HEK293 (cell line): Measurements from ENCODE around the gene KRT8.
A peak's percentile ranks its signal among the peaks of the same experiment; 100 is the strongest.

Experiments
- CTCF ChIA-PET: fragments of 350-600 bp; formaldehyde crosslinking; extraction: SDS; loops from one replicate; lab custom pipeline; 2021; ENCODE audit warnings: antibody characterized with exemption; lab: Yijun Ruan, JAX
- POLR2A ChIA-PET: fragments of 300-600 bp; formaldehyde crosslinking; extraction: SDS; loops from one replicate; lab custom pipeline; 2020; ENCODE audit warnings: antibody characterized with exemption, inconsistent platforms; lab: Yijun Ruan, JAX
- H3K27ac ChIP-seq: fragments of 200-500 bp; sonication (Bioruptor generic); 2 replicates; pipeline ENCODE4 v1.5.1; 2014; ENCODE audit warnings: low read depth, low read length, control low read depth, inconsistent platforms; ENCODE audit errors: extremely low read depth
- H3K36me3 ChIP-seq, 2 experiments: fragments of 200-500 bp in 1 of 2; sonication (Bioruptor generic) in 1 of 2; 1 replicate in 1 of 2; 2 replicates in 1 of 2; pipeline ENCODE4 v1.5.1; 2014 to 2017; ENCODE audit warnings: inconsistent platforms in 2 of 2, low read length in 2 of 2; ENCODE audit not compliant: control insufficient read depth in 2 of 2, insufficient read depth in 1 of 2
- H3K4me1 ChIP-seq: fragments of 200-500 bp; sonication (Bioruptor generic); 2 replicates; pipeline ENCODE4 v1.5.1; 2014; ENCODE audit warnings: mild to moderate bottlenecking, low read length, inconsistent platforms; ENCODE audit not compliant: control insufficient read depth, insufficient read depth
- H3K4me3 ChIP-seq: 2 replicates; pipeline ENCODE4 v1.5.1; 2011; ENCODE audit warnings: low read depth, mild to moderate bottlenecking, control low read depth, low read length, moderate library complexity
- H3K9me3 ChIP-seq: fragments of 200-500 bp; sonication (Bioruptor generic); 2 replicates; pipeline ENCODE4 v1.5.1; 2014; ENCODE audit warnings: low read depth, low read length, inconsistent platforms; ENCODE audit not compliant: control insufficient read depth, insufficient read depth
- KLF10 ChIP-seq: fragments of 450-650 bp; IDR thresholded peaks from 2 replicates; pipeline ENCODE4 v1.5.1; 2018; ENCODE audit warnings: missing biosample characterization, mild to moderate bottlenecking, missing genetic modification characterization
- WT1 ChIP-seq: fragments of 450-650 bp; formaldehyde crosslinking; IDR thresholded peaks from 2 replicates; pipeline ENCODE4 v1.5.1; 2016; ENCODE audit warnings: missing biosample characterization, missing genetic modification characterization
- YY2 ChIP-seq: fragments of 450-650 bp; formaldehyde crosslinking; IDR thresholded peaks from 2 replicates; pipeline ENCODE4 v1.5.1; 2016; ENCODE audit warnings: missing biosample characterization, missing genetic modification characterization
- ZBTB17 ChIP-seq: fragments of 450-650 bp; formaldehyde crosslinking; IDR thresholded peaks from 2 replicates; pipeline ENCODE4 v1.5.1; 2016; ENCODE audit warnings: missing biosample characterization, missing genetic modification characterization
- ZBTB20 ChIP-seq: fragments of 450-650 bp; formaldehyde crosslinking; IDR thresholded peaks from 2 replicates; pipeline ENCODE4 v1.5.1; 2016; ENCODE audit warnings: missing biosample characterization, missing genetic modification characterization
- ZBTB48 ChIP-seq: fragments of 450-650 bp; formaldehyde crosslinking; IDR thresholded peaks from 2 replicates; pipeline ENCODE4 v1.5.1; 2016; ENCODE audit warnings: missing biosample characterization, missing genetic modification characterization
- ZNF114 ChIP-seq: fragments of 450-650 bp; formaldehyde crosslinking; IDR thresholded peaks from 2 replicates; pipeline ENCODE4 v1.5.0; 2017; ENCODE audit warnings: missing biosample characterization, missing genetic modification characterization
- ZNF132 ChIP-seq: fragments of 450-650 bp; formaldehyde crosslinking; IDR thresholded peaks from 2 replicates; pipeline ENCODE4 v1.5.1; 2017; ENCODE audit warnings: missing biosample characterization, missing genetic modification characterization, borderline replicate concordance
- ZNF221 ChIP-seq: fragments of 450-650 bp; formaldehyde crosslinking; IDR thresholded peaks from 2 replicates; pipeline ENCODE4 v1.5.1; 2017; ENCODE audit warnings: missing biosample characterization, missing genetic modification characterization, borderline replicate concordance
- ZNF292 ChIP-seq: fragments of 450-650 bp; formaldehyde crosslinking; IDR thresholded peaks from 2 replicates; pipeline ENCODE4 v1.5.1; 2016; ENCODE audit warnings: low read depth, missing biosample characterization, missing genetic modification characterization, borderline replicate concordance
- ZNF423 ChIP-seq: fragments of 450-650 bp; formaldehyde crosslinking; IDR thresholded peaks from 2 replicates; pipeline ENCODE4 v1.5.1; 2016; ENCODE audit warnings: missing biosample characterization, missing genetic modification characterization
- ZNF561 ChIP-seq: fragments of 450-650 bp; IDR thresholded peaks from 2 replicates; pipeline ENCODE4 v1.5.1; 2018; ENCODE audit warnings: missing biosample characterization, missing genetic modification characterization, borderline replicate concordance
- ZNF837 ChIP-seq: fragments of 450-650 bp; formaldehyde crosslinking; IDR thresholded peaks from 2 replicates; pipeline ENCODE4 v1.5.1; 2016; ENCODE audit warnings: missing biosample characterization, missing genetic modification characterization
- TF ChIP-seq, protein P1 (sequence below): fragments of 450-650 bp; formaldehyde crosslinking; IDR thresholded peaks from 2 replicates; pipeline ENCODE4 v1.5.1; 2017; ENCODE audit warnings: missing biosample characterization, missing genetic modification characterization
- TF ChIP-seq, protein P2 (sequence below): fragments of 450-650 bp; formaldehyde crosslinking; IDR thresholded peaks from 2 replicates; pipeline ENCODE4 v1.5.1; 2016; ENCODE audit warnings: missing biosample characterization, missing genetic modification characterization
- TF ChIP-seq, protein P3 (sequence below): fragments of 450-650 bp; formaldehyde crosslinking; IDR thresholded peaks from 2 replicates; pipeline ENCODE4 v1.5.1; 2016; ENCODE audit warnings: missing biosample characterization, missing genetic modification characterization
- TF ChIP-seq, protein P4 (sequence below): fragments of 450-650 bp; formaldehyde crosslinking; IDR thresholded peaks from 2 replicates; pipeline ENCODE4 v1.5.1; 2016; ENCODE audit warnings: missing biosample characterization, missing genetic modification characterization
- TF ChIP-seq, protein P5 (sequence below): IDR thresholded peaks from 2 replicates; pipeline ENCODE4 v1.6.1; 2011; ENCODE audit warnings: mild to moderate bottlenecking, low read depth, low read length, borderline replicate concordance
- TF ChIP-seq, protein P6 (sequence below): fragments of 450-650 bp; formaldehyde crosslinking; IDR thresholded peaks from 2 replicates; pipeline ENCODE4 v1.5.1; 2017; ENCODE audit warnings: missing biosample characterization, missing genetic modification characterization
- TF ChIP-seq, protein P7 (sequence below): fragments of 450-650 bp; formaldehyde crosslinking; IDR thresholded peaks from 2 replicates; pipeline ENCODE4 v1.5.1; 2016; ENCODE audit warnings: missing biosample characterization, missing genetic modification characterization, borderline replicate concordance

The KRT8 gene

DNA sequence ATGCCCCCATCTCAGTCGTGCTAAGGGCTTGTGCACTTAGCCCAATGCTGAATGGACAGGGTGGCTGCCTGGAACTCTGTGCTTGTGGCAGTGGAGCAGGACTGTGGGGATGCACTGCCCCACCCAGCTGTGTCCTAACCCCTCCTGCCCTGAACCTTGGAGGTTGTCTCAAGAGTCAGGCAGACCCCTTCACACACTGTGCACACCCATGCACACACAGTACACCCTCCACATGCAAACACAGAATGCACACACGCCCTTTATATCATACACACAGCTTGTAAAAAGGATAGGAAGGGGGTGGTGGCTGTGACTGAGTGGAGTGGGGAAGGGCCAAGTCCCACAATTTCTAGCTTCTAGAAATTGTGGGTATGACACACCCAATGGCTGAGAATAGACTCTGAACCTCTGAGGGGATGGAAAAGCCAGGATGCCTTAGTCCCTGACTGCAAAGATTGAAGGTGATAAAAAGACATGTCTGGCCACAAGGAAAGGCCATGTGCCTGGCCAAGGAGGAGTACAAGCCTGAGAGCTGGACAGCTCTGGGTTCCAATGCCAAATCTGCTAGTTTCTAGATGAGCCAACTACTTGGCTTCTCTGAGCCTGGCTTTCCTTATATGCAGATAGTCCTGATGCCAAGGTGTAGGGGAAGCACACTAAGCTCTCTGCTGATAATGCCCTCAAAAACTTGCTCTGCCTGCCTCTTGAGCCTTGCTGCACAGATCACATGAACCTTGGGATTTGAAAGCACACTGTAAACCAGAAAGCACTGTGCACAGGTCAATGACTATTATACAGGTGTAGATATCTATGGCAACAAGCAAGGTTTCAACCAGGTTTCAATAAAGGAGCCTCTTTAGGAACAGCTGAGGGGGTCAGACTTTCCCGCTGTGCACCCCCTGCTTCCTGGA is 8.4 kb downstream of the KRT8 start:
- Histone ChIP-seq H3K4me3 (no peak overlapping the region), H3K9me3 (no peaks in the 10 kb centered on the region), H3K36me3 (peaks cover 20 to 54% of the 10 kb centered on the region in 2 experiments), H3K4me1 (peaks cover 15% of the 10 kb centered on the region), H3K27ac (peak overlapping the region; percentile 69)
- ChIA-PET POLR2A (interaction anchor here (0.6 to 5.3 kb wide), 14 partner anchors 8 to 157 kb away, joined by 3 to 57 read pairs (median 5); partner anchors contain the start of genes KRT18 and KRT8), CTCF (interaction anchor here (0.6 to 20.1 kb wide), 10 partner anchors 9 to 533 kb away, joined by 3 to 316 read pairs (median 4); partner anchors contain the start of gene KRT8)
- TF ChIP-seq ZBTB17 (no peak), ZBTB20 (no peak), ZNF423 (tag by site-specific recombination) (no peak), ZNF837 (tag by site-specific recombination) (no peak), ZNF221 (no peak), KLF10 (no peak), WT1 (tag by site-specific recombination) (no peak), ZBTB48 (tag by site-specific recombination) (peak; percentile 31; the same call in 1 of the 2 replicates), YY2 (tag by site-specific recombination) (no peak), ZNF132 (tag by site-specific recombination) (no peak), ZNF114 (tag by site-specific recombination) (no peak), ZNF561 (tag by site-specific recombination) (no peak), ZNF292 (tag by site-specific recombination) (no peak)
- TF ChIP-seq, protein P1, sequence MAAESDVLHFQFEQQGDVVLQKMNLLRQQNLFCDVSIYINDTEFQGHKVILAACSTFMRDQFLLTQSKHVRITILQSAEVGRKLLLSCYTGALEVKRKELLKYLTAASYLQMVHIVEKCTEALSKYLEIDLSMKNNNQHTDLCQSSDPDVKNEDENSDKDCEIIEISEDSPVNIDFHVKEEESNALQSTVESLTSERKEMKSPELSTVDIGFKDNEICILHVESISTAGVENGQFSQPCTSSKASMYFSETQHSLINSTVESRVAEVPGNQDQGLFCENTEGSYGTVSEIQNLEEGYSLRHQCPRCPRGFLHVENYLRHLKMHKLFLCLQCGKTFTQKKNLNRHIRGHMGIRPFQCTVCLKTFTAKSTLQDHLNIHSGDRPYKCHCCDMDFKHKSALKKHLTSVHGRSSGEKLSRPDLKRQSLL (tag by site-specific recombination): no peak
- TF ChIP-seq, protein P2, sequence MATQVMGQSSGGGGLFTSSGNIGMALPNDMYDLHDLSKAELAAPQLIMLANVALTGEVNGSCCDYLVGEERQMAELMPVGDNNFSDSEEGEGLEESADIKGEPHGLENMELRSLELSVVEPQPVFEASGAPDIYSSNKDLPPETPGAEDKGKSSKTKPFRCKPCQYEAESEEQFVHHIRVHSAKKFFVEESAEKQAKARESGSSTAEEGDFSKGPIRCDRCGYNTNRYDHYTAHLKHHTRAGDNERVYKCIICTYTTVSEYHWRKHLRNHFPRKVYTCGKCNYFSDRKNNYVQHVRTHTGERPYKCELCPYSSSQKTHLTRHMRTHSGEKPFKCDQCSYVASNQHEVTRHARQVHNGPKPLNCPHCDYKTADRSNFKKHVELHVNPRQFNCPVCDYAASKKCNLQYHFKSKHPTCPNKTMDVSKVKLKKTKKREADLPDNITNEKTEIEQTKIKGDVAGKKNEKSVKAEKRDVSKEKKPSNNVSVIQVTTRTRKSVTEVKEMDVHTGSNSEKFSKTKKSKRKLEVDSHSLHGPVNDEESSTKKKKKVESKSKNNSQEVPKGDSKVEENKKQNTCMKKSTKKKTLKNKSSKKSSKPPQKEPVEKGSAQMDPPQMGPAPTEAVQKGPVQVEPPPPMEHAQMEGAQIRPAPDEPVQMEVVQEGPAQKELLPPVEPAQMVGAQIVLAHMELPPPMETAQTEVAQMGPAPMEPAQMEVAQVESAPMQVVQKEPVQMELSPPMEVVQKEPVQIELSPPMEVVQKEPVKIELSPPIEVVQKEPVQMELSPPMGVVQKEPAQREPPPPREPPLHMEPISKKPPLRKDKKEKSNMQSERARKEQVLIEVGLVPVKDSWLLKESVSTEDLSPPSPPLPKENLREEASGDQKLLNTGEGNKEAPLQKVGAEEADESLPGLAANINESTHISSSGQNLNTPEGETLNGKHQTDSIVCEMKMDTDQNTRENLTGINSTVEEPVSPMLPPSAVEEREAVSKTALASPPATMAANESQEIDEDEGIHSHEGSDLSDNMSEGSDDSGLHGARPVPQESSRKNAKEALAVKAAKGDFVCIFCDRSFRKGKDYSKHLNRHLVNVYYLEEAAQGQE (tag by site-specific recombination): peak; percentile 71
- TF ChIP-seq, protein P3, sequence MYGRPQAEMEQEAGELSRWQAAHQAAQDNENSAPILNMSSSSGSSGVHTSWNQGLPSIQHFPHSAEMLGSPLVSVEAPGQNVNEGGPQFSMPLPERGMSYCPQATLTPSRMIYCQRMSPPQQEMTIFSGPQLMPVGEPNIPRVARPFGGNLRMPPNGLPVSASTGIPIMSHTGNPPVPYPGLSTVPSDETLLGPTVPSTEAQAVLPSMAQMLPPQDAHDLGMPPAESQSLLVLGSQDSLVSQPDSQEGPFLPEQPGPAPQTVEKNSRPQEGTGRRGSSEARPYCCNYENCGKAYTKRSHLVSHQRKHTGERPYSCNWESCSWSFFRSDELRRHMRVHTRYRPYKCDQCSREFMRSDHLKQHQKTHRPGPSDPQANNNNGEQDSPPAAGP (tag by site-specific recombination): peak; percentile 91
- TF ChIP-seq, protein P4, sequence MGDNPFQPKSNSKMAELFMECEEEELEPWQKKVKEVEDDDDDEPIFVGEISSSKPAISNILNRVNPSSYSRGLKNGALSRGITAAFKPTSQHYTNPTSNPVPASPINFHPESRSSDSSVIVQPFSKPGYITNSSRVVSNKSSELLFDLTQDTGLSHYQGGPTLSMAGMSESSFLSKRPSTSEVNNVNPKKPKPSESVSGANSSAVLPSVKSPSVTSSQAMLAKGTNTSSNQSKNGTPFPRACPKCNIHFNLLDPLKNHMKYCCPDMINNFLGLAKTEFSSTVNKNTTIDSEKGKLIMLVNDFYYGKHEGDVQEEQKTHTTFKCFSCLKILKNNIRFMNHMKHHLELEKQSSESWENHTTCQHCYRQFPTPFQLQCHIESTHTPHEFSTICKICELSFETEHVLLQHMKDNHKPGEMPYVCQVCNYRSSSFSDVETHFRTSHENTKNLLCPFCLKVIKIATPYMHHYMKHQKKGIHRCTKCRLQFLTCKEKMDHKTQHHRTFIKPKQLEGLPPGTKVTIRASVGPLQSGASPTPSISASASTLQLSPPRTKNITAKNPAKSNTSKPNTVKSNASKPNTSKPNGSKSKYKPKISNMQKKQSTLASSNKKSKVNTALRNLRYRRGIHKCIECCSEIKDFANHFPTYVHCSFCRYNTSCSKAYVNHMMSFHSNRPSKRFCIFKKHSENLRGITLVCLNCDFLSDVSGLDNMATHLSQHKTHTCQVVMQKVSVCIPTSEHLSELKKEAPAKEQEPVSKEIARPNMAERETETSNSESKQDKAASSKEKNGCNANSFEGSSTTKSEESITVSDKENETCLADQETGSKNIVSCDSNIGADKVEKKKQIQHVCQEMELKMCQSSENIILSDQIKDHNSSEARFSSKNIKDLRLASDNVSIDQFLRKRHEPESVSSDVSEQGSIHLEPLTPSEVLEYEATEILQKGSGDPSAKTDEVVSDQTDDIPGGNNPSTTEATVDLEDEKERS (tag by site-specific recombination): no peak
- TF ChIP-seq, protein P5, sequence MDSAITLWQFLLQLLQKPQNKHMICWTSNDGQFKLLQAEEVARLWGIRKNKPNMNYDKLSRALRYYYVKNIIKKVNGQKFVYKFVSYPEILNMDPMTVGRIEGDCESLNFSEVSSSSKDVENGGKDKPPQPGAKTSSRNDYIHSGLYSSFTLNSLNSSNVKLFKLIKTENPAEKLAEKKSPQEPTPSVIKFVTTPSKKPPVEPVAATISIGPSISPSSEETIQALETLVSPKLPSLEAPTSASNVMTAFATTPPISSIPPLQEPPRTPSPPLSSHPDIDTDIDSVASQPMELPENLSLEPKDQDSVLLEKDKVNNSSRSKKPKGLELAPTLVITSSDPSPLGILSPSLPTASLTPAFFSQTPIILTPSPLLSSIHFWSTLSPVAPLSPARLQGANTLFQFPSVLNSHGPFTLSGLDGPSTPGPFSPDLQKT: no peak
- TF ChIP-seq, protein P6, sequence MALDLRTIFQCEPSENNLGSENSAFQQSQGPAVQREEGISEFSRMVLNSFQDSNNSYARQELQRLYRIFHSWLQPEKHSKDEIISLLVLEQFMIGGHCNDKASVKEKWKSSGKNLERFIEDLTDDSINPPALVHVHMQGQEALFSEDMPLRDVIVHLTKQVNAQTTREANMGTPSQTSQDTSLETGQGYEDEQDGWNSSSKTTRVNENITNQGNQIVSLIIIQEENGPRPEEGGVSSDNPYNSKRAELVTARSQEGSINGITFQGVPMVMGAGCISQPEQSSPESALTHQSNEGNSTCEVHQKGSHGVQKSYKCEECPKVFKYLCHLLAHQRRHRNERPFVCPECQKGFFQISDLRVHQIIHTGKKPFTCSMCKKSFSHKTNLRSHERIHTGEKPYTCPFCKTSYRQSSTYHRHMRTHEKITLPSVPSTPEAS (tag by site-specific recombination): no peak
- TF ChIP-seq, protein P7, sequence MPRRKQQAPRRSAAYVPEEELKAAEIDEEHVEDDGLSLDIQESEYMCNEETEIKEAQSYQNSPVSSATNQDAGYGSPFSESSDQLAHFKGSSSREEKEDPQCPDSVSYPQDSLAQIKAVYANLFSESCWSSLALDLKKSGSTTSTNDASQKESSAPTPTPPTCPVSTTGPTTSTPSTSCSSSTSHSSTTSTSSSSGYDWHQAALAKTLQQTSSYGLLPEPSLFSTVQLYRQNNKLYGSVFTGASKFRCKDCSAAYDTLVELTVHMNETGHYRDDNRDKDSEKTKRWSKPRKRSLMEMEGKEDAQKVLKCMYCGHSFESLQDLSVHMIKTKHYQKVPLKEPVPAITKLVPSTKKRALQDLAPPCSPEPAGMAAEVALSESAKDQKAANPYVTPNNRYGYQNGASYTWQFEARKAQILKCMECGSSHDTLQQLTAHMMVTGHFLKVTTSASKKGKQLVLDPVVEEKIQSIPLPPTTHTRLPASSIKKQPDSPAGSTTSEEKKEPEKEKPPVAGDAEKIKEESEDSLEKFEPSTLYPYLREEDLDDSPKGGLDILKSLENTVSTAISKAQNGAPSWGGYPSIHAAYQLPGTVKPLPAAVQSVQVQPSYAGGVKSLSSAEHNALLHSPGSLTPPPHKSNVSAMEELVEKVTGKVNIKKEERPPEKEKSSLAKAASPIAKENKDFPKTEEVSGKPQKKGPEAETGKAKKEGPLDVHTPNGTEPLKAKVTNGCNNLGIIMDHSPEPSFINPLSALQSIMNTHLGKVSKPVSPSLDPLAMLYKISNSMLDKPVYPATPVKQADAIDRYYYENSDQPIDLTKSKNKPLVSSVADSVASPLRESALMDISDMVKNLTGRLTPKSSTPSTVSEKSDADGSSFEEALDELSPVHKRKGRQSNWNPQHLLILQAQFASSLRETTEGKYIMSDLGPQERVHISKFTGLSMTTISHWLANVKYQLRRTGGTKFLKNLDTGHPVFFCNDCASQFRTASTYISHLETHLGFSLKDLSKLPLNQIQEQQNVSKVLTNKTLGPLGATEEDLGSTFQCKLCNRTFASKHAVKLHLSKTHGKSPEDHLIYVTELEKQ (tag by site-specific recombination): no peak
